Hematopoietic multipotent progenitor cell treated with erythropoietin and hydrocortisone succinate and interleukin-3 and kit ligand, for 17 days (in vitro differentiated cells): Measurements from ENCODE around the gene SEMA4A.
"Not testable (repeated sequence)": the region's sequence is repeated elsewhere in the genome, so short reads cannot be mapped to it uniquely, and the experiment has no call there.

ENCODE experiments used
- DNase-seq: peaks from one replicate; pipeline ENCODE4 v3.0.0-alpha.2; 2015; ENCODE audit warnings: low spot score

SEMA4A gene

DNA sequence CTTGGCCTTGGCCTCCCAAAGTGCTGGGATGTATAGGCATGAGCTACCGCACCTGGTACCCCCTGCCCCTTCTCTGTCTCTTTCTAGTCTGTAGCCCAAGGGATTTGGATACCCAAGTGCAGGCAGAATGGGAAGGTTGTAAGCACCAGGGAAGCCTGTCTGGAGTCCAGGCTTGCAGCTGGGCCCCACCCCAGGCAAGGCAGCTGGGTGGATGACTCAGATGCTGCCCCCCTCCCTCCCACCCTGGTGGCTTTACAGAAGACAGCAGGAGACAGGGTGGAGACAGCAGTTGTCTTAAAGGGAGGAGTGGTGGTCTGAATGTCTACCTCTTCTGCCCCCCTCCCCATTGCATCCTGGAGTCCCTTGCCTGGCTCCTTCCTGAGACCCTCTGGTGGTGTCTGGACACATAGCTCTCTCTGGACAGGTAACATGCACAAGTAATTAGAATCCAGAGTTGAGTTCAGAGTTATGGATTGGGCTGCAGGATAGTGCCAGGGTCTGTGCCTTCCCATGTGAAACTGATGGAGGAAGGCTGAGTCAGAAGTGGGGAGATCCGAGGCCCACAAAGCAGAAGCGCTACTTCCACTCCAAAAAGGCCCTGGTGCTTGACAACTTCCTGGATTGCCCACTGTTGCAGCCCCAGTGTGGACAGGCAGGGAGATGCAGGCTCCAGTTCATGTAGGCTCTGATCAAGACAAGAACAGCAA, 33.7 kb upstream of the SEMA4A start:
- peak; percentile 69 for DNase-seq

DNA sequence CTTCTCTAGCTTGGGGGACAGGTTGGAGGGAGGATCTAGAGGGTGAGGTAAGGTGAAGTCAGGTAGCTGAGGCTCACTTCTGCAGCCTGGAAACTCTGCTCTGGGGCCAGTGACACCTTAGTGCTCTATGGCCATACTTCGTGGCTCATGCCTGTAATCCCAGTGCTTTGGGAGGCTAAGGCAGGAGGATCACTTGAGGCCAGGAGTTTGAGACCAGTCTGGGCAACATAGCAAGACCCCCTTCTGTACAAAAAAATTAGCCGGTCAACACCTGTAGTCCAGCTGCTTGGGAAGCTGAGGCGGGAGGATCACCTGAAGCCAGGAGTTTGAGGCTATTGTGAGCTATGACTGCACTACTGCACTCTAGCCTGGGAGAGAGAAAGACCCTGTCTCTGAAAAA, 33.1 kb upstream of the SEMA4A start:
- DNase-seq = no peak

DNA sequence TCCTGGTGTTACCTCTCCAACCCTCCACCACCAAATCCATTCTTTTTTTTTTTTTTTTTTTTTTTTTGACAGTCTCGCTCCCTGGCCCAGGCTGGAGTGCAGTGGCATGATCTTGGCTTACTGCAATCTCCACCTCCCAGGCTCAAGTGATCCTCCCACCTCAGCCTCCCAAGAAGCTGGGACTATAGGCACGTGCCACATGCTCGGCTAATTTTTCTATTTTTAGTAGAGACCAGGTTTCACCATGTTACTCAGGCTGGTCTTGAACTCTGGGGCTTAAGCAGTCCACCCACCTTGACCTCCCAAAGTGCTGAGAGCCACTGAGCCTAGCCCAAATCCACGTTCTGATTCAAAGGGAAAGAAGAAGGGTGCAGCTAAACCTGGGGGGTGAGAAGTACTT, 32.4 kb upstream of the SEMA4A start:
- DNase-seq = not testable (repeated sequence)

DNA sequence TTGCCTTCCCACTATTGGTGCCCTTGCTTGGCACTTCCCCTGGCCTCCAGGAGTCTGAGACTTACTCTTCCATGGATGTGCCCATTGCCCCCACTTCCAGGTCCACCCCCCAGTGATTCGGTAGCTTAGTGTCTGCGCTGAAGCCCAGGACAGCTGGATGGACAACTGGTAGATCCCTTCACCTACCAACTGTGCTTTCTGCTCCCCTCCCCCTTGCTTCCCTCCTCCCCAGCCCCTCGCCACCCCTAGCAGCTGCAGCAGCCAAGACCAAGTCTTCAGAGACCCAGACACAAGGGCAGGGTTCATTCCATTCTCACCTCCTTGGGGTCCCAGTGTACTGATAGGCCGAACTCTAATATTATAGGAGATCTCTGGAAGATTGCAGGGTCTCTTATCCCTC, 31.9 kb upstream of the SEMA4A start:
- no peak for DNase-seq

DNA sequence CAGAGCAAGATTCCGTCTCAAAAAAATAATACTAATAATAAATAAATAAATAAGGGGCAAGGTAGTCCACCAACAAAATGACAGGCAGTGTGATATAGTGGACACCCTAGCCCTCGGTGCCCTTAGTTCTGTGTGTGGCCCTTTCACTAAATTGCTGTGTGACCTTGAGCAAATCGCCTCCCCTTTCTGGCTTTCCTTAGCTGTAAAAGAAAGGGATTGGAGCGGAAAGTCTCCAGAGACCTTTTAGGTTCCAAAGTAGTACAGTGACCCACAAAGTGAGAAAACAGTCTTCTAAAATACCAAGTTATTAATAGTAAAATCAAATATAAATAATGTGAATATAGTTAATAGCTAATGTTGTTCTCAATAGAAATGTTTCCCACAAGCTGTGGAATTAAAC, 31.3 kb upstream of the SEMA4A start:
- no peak for DNase-seq

DNA sequence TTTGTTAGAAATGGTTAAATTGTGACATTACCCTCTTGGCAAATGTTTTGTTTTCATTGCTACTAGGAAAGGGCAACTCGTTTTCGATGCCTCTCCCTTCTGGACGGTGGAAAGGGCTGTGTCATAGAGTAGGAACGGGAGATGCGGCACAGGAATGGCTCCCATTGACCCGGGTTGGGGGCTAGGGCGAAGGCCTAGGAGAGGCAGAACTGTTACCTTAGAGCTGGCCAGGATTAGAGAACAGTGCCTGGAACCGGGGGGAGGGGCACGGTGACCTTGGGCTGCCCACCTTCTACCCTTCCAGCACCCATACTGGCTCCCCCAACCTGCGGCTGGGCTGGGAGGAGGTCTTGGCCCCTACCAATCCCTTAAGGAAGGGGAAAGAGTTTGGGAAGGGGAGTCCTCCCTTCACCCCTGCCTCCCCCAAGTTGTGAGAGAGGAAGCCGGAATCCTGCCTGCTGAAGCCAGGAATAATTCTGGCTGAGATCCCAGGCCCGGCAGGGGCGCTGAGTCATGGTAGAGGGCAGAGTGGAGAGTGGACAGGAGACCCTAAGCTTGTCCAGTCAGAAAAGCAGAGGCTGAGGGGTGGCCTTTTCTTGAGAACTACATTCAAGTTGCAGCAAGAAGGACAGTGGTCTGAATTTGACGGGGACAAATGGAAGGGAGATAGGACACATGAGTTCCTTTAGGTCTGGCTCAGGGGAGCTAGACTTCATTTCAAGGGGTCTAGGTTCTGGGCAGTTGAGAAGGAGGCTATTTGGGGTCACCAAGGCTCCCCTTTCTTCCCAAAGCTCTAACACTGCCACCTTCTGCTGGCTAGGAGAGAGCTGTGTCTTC, 30.6 kb upstream of the SEMA4A start:
- DNase-seq = peak; percentile 74

DNA sequence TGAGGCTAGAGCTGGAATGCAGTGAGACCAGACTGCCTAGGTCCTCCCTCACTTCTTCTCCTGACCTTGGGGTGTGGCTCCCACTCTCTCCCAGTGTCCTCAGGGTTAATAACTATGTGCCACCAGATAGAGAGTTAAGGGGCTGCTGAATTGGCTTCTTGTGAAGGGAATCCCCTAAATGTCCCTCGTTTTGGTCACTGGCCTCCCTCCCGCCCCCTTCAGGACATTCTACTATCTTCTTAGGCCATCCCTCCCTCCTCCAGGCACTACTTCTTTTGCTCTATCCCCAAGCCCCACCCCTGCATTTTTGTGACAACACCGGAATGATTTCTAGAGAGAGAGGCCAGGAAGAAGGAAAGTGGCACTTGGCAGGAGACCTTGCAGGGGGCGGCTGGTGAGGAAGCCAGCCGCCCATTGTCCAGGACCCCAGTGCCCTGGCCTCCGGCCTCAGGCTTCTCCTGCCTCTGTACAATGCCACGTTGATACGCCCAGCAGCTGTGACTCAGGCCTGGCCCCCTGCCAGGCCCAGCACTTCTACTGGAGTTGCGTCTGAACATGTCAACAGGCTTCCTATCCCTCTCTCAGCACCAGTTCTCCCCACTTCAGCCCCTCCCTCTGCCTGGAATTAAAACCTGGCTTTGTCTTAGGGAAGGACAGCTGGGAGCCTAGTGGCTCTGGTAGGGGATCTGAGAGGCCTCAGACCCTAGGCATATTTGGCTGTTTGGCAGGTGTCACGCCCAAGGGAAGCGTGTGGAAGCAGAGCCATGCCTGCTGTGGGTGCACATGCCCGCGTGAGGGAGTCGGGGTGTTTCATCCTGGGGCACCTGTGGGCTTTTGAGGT, 29.8 kb upstream of the SEMA4A start:
- peak; percentile 98 for DNase-seq

DNA sequence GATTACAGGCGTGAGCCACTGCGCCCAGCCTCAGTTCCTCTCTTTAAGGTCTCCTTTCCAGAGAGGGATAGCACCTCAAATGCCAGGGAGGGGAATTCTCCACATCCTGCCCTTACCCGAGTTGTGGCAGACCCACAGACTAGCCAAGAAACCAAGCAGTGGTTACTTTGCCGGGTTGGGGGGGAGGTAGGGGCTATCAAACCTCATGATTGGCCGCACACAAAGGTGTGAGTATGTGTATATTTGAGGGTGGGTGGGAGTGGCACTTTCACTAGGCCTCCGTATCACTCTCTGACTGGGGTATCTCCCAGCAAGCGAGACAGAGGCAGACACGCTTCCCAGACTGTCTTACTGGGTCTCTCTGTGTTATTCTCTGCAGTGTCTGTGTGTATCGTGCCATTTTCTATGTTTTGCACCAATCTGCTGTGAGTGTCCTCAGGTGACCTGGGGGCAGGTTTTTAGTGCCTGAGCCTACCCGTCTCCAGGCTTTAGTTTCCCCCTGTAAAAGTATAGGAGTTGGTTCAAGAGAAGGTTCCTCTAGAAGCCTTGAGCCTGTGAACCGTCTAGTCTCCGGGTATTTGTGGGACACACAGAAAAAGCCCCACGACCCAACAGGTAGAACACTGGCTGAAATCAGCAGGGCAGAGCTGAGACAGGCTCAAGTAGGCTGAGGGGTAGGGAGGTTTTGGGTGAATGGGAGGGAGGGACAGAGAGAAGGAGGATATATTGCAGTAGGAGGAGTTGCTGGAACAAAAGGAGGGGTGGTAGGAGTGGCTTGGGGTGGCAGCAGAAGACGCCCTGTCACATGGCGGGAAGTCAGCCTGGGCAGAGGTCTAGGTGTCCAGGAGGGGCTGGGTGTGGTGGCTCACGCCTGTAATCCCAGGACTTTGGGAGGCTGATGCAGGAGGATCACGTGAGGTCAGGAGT, 28.6 kb upstream of the SEMA4A start:
- peak; percentile 65 for DNase-seq

DNA sequence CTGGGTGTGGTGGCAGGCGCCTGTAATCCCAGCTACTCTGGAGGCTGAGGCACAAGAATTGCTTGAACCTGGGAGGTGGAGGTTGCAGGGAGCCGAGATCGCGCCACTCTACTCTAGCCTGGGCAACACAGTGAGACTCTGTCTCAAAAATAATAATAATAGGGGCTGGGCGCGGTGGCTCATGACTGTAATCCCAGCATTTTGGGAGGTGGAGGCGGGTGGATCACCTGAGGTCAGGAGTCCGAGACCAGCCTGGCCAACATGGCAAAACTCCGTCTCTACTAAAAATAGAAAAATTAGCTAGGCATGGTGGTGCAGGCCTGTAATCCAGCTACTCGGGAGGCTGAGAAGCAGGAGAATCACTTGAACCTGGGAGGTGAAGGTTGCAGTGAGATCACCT, 27.8 kb upstream of the SEMA4A start:
- not testable (repeated sequence) for DNase-seq

DNA sequence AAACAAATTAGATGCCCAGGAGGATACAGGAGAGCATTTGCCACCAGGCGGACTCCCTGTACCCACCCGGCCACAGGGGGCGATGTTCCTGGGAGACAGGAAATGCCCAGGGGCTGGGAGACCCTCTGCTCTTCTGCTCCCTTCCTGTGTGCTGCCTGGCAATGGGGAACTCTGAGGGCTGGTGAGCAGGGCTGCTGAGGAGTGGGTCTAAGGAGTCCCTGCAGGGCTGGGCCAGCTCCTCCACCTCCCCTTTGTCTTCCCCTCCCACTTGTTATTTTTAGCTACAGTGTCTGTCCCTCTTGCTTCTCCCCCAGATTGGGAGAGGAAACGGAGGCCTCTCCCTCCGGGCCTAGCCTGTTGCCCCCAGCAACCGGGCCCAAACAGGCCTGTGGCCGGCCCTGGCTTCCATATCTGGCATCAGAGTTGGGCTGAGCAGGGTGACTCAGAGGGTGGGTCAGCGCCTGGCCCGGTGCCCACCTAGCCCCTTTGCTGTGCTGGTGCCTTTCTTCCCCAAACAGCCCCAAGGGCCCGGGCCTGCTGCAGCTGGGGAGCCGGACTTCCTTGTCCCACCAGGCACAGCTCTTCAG, 27.2 kb upstream of the SEMA4A start:
- DNase-seq = peak; percentile 92

DNA sequence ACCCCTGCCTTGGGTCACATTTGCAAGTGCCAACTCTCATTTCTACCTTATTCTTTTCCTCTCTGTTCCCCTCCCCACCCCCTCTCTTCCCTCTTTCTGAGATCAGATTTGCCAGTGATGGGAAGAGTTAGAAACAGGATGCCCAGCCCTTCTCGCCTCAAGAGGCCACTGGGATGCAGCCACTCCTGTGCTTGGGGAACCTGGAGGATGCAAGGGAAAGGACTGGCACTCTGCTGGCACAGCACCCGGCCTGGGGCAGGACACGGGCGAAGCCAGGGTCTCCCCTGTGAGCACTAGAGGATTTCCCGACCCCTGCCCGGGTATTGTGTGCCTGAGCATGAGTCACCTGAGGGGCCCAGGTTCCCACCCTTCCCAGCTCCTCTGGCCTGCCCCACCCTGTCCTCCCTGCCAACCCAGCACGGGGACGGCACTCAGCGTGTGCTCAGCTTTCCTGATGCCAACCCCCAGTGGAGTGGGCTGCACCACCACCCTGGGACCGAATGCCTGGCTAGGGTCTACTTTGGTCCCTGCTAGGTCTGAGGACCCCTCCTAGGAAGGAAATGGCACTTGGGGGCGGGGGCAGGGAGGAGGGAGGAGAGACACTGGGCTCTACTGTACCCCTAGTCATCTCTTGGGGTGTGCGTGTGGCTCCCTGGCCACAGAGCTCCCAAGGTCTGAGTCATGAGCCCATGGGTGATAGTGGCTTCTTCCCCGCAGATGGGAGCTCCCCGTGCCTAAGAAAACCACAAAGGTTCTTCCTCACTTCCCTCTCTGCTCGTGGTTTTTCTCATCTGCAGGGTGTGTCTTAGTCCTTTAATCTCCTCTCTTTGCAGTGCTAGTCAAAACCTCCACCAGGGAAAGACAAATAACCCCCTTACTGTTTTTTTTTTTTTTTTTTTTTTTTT, 26.5 kb upstream of the SEMA4A start:
- peak; percentile 82 for DNase-seq

DNA sequence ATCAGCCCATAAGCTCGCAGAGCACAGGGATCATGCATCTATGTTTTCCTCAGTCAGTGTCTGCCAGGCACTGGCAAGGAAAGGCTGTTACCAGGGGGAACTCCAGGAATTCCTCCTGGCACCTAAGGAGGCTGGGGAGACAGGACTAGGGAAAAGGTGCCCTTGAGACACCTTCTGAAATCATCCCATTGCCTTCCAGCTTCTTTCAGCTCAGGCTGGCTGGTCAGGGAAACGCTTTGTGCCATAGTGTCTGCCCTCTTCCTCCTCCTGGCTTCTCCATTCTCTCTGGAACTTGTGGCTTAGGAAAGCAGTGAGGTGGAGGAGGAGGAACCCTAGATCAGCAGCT, 25.1 kb upstream of the SEMA4A start:
- peak; percentile 5 for DNase-seq

DNA sequence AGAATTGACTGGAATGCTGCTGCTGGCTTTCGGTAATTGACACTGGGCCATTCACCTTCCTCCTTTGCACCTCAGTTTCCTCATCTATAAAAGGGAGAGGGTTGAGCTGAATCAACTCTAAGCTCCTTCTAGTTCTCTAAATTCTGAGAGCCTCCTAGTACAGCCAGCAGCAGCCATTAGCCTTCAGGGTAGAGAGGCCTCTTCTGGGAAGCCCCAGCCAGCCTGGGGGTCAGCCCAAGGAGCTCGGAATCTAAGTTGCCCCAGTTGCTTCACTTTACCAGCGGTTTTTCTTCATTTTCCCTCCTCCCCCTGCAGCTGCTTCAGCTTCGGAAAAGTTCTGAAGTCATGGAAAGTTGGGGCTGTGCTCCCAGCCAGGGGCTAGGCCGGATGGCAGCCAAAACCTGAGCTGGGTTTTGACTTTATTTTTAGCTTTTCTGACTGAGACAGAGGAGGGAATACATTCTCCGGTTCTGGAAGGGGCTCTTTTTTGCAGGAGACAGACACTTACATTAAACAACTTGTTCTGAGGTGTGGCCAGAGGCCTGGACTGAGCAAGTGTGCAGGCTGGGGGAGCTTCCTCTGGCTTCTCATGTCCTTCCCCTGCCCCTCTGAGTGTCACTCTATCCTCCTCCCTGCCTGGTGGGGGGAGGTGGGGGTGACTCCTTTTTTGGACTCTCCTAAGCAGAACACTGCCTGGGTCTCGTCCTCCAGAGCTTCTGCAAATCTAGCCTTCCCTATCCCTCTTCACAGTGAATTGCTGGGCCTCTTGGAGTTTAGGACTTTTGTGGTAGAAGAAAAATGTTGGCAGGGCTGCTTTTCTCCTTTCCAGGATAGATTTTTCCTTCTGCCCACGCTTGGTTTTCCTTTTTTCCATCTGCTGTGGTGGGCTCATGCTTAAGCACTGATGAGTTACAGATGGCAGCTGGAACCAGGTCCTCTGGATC, 24.5 kb upstream of the SEMA4A start:
- peak; percentile 5 for DNase-seq

DNA sequence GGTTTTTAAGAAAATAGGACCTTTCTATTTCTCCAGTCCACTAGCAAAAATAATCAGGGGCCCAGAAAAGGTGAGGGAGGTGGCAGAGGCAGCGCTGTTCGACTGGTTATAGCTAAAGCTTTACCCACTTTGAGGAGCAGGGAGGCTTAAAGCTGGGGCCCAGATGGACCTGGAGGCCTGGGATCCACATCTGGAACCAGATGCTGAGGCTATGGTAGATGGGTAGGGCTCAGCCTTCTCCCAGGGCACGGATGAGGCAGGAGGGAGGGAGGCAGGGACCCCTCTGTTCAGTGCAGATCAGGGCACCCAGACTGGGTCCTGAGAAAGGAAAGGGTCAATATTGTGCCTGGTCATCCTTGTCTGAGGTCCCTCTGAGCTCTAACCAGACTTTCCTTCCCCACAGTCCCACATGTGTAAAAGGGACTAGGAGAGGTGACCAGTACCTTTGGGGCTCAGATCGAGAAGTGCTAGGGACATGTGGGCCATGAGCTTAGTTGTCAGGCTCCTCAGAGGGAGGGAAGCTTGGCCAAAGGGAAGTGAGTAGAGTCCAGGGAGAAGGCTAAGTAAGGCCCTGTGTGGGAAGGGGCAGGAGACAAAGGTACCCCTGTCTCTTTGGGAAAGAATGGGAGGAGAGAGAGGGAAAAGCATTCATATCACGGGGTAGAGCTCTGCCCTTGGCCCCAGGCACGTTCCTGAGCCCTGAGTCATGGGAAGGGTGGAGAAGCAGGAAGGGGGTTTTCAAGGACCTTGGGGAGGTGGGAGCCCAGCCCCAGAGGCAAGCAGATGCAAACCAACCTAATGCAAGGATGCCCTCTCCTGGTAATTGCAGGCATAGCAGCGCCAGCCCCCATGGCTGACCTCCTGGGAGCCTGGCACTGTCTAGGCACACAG, 23.5 kb upstream of the SEMA4A start:
- DNase-seq = peak; percentile 87

DNA sequence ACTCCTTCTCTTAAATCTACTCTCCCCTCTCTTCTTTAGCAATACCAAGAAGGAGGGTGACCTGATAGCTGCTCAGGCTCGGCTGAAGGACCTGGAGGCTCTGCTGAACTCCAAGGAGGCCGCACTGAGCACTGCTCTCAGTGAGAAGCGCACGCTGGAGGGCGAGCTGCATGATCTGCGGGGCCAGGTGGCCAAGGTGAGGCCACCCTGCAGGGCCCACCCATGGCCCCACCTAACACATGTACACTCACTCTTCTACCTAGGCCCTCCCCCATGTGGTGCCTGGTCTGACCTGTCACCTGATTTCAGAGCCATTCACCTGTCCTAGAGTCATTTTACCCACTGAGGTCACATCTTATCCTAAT, 22.8 kb upstream of the SEMA4A start:
- DNase-seq = no peak

DNA sequence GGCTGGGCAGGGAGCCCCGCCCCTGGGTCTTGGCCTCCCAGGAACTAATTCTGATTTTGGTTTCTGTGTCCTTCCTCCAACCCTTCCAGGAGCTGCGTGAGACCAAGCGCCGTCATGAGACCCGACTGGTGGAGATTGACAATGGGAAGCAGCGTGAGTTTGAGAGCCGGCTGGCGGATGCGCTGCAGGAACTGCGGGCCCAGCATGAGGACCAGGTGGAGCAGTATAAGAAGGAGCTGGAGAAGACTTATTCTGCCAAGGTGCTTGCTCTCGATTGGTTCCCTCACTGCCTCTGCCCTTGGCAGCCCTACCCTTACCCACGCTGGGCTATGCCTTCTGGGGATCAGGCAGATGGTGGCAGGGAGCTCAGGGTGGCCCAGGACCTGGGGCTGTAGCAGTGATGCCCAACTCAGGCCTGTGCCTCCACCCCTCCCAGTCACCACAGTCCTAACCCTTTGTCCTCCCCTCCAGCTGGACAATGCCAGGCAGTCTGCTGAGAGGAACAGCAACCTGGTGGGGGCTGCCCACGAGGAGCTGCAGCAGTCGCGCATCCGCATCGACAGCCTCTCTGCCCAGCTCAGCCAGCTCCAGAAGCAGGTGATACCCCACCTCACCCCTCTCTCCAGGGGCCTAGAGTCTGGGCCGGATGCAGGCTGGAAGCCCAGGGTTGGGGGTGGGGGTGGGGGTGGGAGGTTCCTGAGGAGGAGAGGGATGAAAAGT, 18.5 kb upstream of the SEMA4A start:
- no peak for DNase-seq
